ENCODE results near the gene AIG1. TPM values are rescaled to one million over a fixed set of nuclear protein-coding genes. Genes with fewer than 3 reads are reported as not detected.
"Not testable (repeated sequence)": the region's sequence is repeated elsewhere in the genome, so short reads cannot be mapped to it uniquely, and the experiment has no call there.

The AIG1 gene
- total RNA-seq, 2 donors from 2014 or later = 11.9 to 13.5 TPM

- no peak overlapping the region for H3K27ac ChIP-seq
- 52 to 53% methylated on average over 4 of the region's 4 CpGs for WGBS, 2 donors
- intact Hi-C loops (cut with DNase I) = no loop called here
- DNase-seq (no peak), ATAC-seq (no peak)
- no peak for TF ChIP-seq CTCF (IDR thresholded peaks at IDR 0.05)
- no peak for TF ChIP-seq POLR2A (IDR thresholded peaks at IDR 0.05)
- H3K27me3 ChIP-seq = no peaks in the 10 kb centered on the region
- no peak overlapping the region for H3K4me3 ChIP-seq
- no peaks in the 10 kb centered on the region for H3K4me1 ChIP-seq
- H3K36me3 ChIP-seq (replicated peaks in 1 of 2; ENCODE audit: insufficient read depth in 1 of 2, low read depth in 2 of 2) = no peaks in the 10 kb centered on the region
- no peaks in the 10 kb centered on the region for H3K9me3 ChIP-seq
These were observed 240.5 kb downstream of the AIG1 start for GRCh38 chr6:143301188-143301587.

- ATAC-seq; H3K27me3 ChIP-seq; intact Hi-C loops (cut with DNase I); H3K4me1 ChIP-seq; H3K4me3 ChIP-seq; DNase-seq; H3K36me3 ChIP-seq (replicated peaks in 1 of 2; ENCODE audit: insufficient read depth in 1 of 2, low read depth in 2 of 2); H3K9me3 ChIP-seq; H3K27ac ChIP-seq: not testable (repeated sequence)
- 93 to 96% methylated on average over 6 to 10 of the region's 10 CpGs for WGBS, 2 donors
These were observed 247.1 kb downstream of the AIG1 start for GRCh38 chr6:143307760-143308159.

- TF ChIP-seq POLR2A (IDR thresholded peaks at IDR 0.05) (no peak), CTCF (IDR thresholded peaks at IDR 0.05) (no peak)
- Histone ChIP-seq H3K9me3 (peaks cover 0 to 4% (median 0%) of the 10 kb centered on the region in 3 donors), H3K4me1 (no peaks in the 10 kb centered on the region), H3K36me3 (replicated peaks in 1 of 2; ENCODE audit: insufficient read depth in 1 of 2, low read depth in 2 of 2) (no peaks in the 10 kb centered on the region), H3K27me3 (no peaks in the 10 kb centered on the region), H3K27ac (no peak overlapping the region), H3K4me3 (no peak overlapping the region)
- DNase-seq (no peak), ATAC-seq (no peak)
- 95 to 96% methylated on average over 4 of the region's 4 CpGs for WGBS, 2 donors
- intact Hi-C loops (cut with DNase I) = no loop called here
These were observed 252.5 kb downstream of the AIG1 start for GRCh38 chr6:143313163-143313562.

- TF ChIP-seq CTCF (IDR thresholded peaks at IDR 0.05) (no peak), POLR2A (IDR thresholded peaks at IDR 0.05) (no peak)
- intact Hi-C loops (cut with DNase I) = no loop called here
- DNase-seq (no peak), ATAC-seq (no peak)
- H3K27me3 ChIP-seq = no peaks in the 10 kb centered on the region
- no peaks in the 10 kb centered on the region for H3K36me3 ChIP-seq (replicated peaks in 1 of 2; ENCODE audit: insufficient read depth in 1 of 2, low read depth in 2 of 2)
- no peaks in the 10 kb centered on the region for H3K4me1 ChIP-seq
- H3K27ac ChIP-seq = no peak overlapping the region
- 86 to 90% methylated on average over 5 of the region's 5 CpGs for WGBS, 2 donors
- no peaks in the 10 kb centered on the region for H3K9me3 ChIP-seq
- H3K4me3 ChIP-seq = no peak overlapping the region
These were observed 260.9 kb downstream of the AIG1 start for GRCh38 chr6:143321491-143322086.

GRCh38 chr6:143322386-143322785, 261.7 kb downstream of the AIG1 start:
- intact Hi-C loops (cut with DNase I) = no loop called here
- ATAC-seq (no peak), DNase-seq (no peak)
- Histone ChIP-seq H3K9me3 (no peaks in the 10 kb centered on the region), H3K4me3 (no peak overlapping the region), H3K36me3 (replicated peaks in 1 of 2; ENCODE audit: insufficient read depth in 1 of 2, low read depth in 2 of 2) (no peaks in the 10 kb centered on the region), H3K27me3 (no peaks in the 10 kb centered on the region), H3K4me1 (no peaks in the 10 kb centered on the region), H3K27ac (no peak overlapping the region)
- WGBS, 2 donors = 78 to 85% methylated on average over 4 of the region's 4 CpGs
- TF ChIP-seq CTCF (IDR thresholded peaks at IDR 0.05) (no peak), POLR2A (IDR thresholded peaks at IDR 0.05) (no peak)

Measured in body of pancreas (tissue), 4 donors.